Globus pallidus (tissue), 1 donor: Measurements from ENCODE around the gene KCTD20.
A peak's percentile ranks its signal among the peaks of the same experiment; 100 is the strongest.
"Not testable (repeated sequence)": the region's sequence is repeated elsewhere in the genome, so short reads cannot be mapped to it uniquely, and the experiment has no call there.

ENCODE experiments used
- DNase-seq: peaks from one replicate; pipeline ENCODE4 v3.0.0-alpha.2; 2015; ENCODE audit warnings: low spot score

Gene KCTD20

GRCh38 chr6:36442671-36443470 is at the start of gene KCTD20, which contains the start of gene PXT1:
TSS of gene KCTD20 (plus strand) at chr6:36443000. CDS start at chr6:36470098, 27,098 bp downstream.
TSS of gene PXT1 (minus strand) at chr6:36442854. CDS start at chr6:36426082, 16,772 bp downstream.
- peak; percentile 86 for DNase-seq

- no peak for DNase-seq
Observed at GRCh38 chr6:36399970-36400369, 42.8 kb upstream of the KCTD20 start.

GRCh38 chr6:36402481-36402880 is 40.3 kb upstream of the KCTD20 start:
- no peak for DNase-seq

- no peak for DNase-seq
Observed at GRCh38 chr6:36404164-36404563, 38.6 kb upstream of the KCTD20 start.

GRCh38 chr6:36409718-36410117 is 33.1 kb upstream of the KCTD20 start:
- DNase-seq: not testable (repeated sequence)

GRCh38 chr6:36413489-36414480 is 29.0 kb upstream of the KCTD20 start:
- no peak for DNase-seq

GRCh38 chr6:36414481-36414880 is 28.3 kb upstream of the KCTD20 start:
- DNase-seq: no peak

- DNase-seq: no peak
Observed at GRCh38 chr6:36418558-36418957, 24.2 kb upstream of the KCTD20 start.

GRCh38 chr6:36419310-36419709 is 23.5 kb upstream of the KCTD20 start:
- no peak for DNase-seq

GRCh38 chr6:36422714-36423100 is 20.1 kb upstream of the KCTD20 start:
- DNase-seq: no peak

- DNase-seq: peak; percentile 96
Observed at GRCh38 chr6:36423101-36423824, 19.5 kb upstream of the KCTD20 start.

- DNase-seq: no peak
Observed at GRCh38 chr6:36426622-36427021, 16.2 kb upstream of the KCTD20 start.

- DNase-seq: no peak
Observed at GRCh38 chr6:36428911-36429310, 13.9 kb upstream of the KCTD20 start.

GRCh38 chr6:36430351-36430750 is 12.4 kb upstream of the KCTD20 start:
- DNase-seq: no peak

- no peak for DNase-seq
Observed at GRCh38 chr6:36431197-36431596, 11.6 kb upstream of the KCTD20 start.

GRCh38 chr6:36432151-36432671 is 10.6 kb upstream of the KCTD20 start:
- no peak for DNase-seq

GRCh38 chr6:36436466-36436865 is 6.3 kb upstream of the KCTD20 start:
- DNase-seq: no peak

- peak; percentile 90 for DNase-seq
Observed at GRCh38 chr6:36441307-36441894, 1.4 kb upstream of the KCTD20 start.

- DNase-seq: no peak
Observed at GRCh38 chr6:36442103-36442670, 613 bp upstream of the KCTD20 start.

- DNase-seq: peak; percentile 31
Observed at GRCh38 chr6:36443471-36444428, 950 bp downstream of the KCTD20 start.
